Measurements from ENCODE around the gene NDUFC2.
"Not testable (repeated sequence)": the region's sequence is repeated elsewhere in the genome, so short reads cannot be mapped to it uniquely, and the experiment has no call there.

NDUFC2 gene

GRCh38 chr11:78031629-78032028, 48.0 kb downstream of the NDUFC2 start:
- Histone ChIP-seq H2AFZ (ENCODE audit: low read depth, low read length) (no peak overlapping the region), H3K27me3 (ENCODE audit: low read depth, low read length) (no peaks in the 10 kb centered on the region), H3K36me3 (replicated peaks; ENCODE audit: low read depth, low read length) (no peaks in the 10 kb centered on the region), H3K4me3 (ENCODE audit: low read length) (no peak overlapping the region), H3K4me1 (ENCODE audit: low read length) (no peaks in the 10 kb centered on the region), H3K4me2 (ENCODE audit: low read length) (no peak overlapping the region), H3K9ac (ENCODE audit: low read length) (no peak overlapping the region), H3K27ac (ENCODE audit: low read length) (no peak overlapping the region), H3K9me3 (ENCODE audit: insufficient read depth, low read length) (no peaks in the 10 kb centered on the region), H4K20me1 (ENCODE audit: insufficient read depth, low read length) (no peaks in the 10 kb centered on the region), H3K79me2 (ENCODE audit: low read length) (no peaks in the 10 kb centered on the region)
- TF ChIP-seq EZH2phosphoT487 (IDR thresholded peaks at IDR 0.05; ENCODE audit: low read depth) = no peak
- TF ChIP-seq, protein P1, sequence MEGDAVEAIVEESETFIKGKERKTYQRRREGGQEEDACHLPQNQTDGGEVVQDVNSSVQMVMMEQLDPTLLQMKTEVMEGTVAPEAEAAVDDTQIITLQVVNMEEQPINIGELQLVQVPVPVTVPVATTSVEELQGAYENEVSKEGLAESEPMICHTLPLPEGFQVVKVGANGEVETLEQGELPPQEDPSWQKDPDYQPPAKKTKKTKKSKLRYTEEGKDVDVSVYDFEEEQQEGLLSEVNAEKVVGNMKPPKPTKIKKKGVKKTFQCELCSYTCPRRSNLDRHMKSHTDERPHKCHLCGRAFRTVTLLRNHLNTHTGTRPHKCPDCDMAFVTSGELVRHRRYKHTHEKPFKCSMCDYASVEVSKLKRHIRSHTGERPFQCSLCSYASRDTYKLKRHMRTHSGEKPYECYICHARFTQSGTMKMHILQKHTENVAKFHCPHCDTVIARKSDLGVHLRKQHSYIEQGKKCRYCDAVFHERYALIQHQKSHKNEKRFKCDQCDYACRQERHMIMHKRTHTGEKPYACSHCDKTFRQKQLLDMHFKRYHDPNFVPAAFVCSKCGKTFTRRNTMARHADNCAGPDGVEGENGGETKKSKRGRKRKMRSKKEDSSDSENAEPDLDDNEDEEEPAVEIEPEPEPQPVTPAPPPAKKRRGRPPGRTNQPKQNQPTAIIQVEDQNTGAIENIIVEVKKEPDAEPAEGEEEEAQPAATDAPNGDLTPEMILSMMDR (IDR thresholded peaks at IDR 0.05; ENCODE audit: low read depth, low read length) = no peak

GRCh38 chr11:78030429-78031325, 49.0 kb downstream of the NDUFC2 start:
- Histone ChIP-seq H3K27me3 (ENCODE audit: low read depth, low read length) (no peaks in the 10 kb centered on the region), H4K20me1 (ENCODE audit: insufficient read depth, low read length) (no peaks in the 10 kb centered on the region), H3K79me2 (ENCODE audit: low read length) (no peaks in the 10 kb centered on the region), H3K27ac (ENCODE audit: low read length) (no peak overlapping the region), H2AFZ (ENCODE audit: low read depth, low read length) (no peak overlapping the region), H3K4me3 (ENCODE audit: low read length) (no peak overlapping the region), H3K9ac (ENCODE audit: low read length) (no peak overlapping the region), H3K36me3 (replicated peaks; ENCODE audit: low read depth, low read length) (no peaks in the 10 kb centered on the region), H3K4me1 (ENCODE audit: low read length) (no peaks in the 10 kb centered on the region), H3K9me3 (ENCODE audit: insufficient read depth, low read length) (no peaks in the 10 kb centered on the region), H3K4me2 (ENCODE audit: low read length) (no peak overlapping the region)
- TF ChIP-seq EZH2phosphoT487 (IDR thresholded peaks at IDR 0.05; ENCODE audit: low read depth) = no peak
- TF ChIP-seq, protein P1 (IDR thresholded peaks at IDR 0.05; ENCODE audit: low read depth, low read length) = no peak

DNA sequence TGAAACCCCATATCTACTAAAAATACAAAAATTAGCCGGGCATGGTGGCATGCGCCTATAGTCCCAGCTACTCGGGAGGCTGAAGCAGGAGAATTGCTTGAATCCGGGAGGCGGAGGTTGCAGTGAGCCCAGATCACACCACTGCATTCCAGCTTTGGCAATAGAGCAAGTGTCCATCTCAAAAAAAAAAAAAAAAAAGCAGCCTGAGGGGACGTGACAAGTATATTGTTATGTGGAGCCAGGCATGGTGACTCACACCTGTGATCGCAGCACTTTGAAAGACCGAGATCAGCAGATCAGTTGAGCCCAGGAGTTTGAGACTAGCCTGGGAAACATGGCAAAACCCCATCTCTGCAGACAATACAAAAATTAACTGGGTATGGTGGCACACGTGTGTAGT, 51.2 kb downstream of the NDUFC2 start:
- H3K4me1 ChIP-seq (ENCODE audit: low read length); H3K9me3 ChIP-seq (ENCODE audit: insufficient read depth, low read length); H3K79me2 ChIP-seq (ENCODE audit: low read length); H3K4me2 ChIP-seq (ENCODE audit: low read length); H3K9ac ChIP-seq (ENCODE audit: low read length); H3K27ac ChIP-seq (ENCODE audit: low read length); H3K27me3 ChIP-seq (ENCODE audit: low read depth, low read length); H3K36me3 ChIP-seq (replicated peaks; ENCODE audit: low read depth, low read length); H2AFZ ChIP-seq (ENCODE audit: low read depth, low read length); H4K20me1 ChIP-seq (ENCODE audit: insufficient read depth, low read length); H3K4me3 ChIP-seq (ENCODE audit: low read length): not testable (repeated sequence)

DNA sequence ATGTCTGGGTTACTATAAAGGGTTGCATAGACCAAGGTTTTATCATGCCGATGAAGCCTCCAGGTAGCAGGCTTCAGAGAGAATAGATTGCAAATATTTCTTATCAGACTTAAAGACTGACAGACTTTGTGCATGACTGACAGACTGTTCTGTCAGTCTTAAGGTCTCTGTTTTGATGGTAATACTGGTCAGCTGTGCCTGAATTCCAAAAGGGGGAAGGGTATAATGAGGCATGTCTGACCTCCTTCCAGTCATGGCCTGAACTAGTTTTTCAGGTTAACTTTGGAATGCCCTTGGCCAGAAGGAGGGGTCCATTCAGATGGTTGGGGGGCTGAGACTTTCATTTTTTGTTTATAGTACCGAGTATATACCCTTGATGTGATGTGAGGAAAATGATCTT, 51.9 kb downstream of the NDUFC2 start:
- Histone ChIP-seq H3K4me1 (ENCODE audit: low read length) (peaks cover 4% of the 10 kb centered on the region; the same call in 1 of the 2 replicates), H4K20me1 (ENCODE audit: insufficient read depth, low read length) (no peaks in the 10 kb centered on the region), H3K36me3 (replicated peaks; ENCODE audit: low read depth, low read length) (no peaks in the 10 kb centered on the region), H3K4me2 (ENCODE audit: low read length) (no peak overlapping the region), H3K9ac (ENCODE audit: low read length) (no peak overlapping the region), H3K9me3 (ENCODE audit: insufficient read depth, low read length) (no peaks in the 10 kb centered on the region), H3K4me3 (ENCODE audit: low read length) (no peak overlapping the region), H3K79me2 (ENCODE audit: low read length) (no peaks in the 10 kb centered on the region), H3K27ac (ENCODE audit: low read length) (no peak overlapping the region), H2AFZ (ENCODE audit: low read depth, low read length) (no peak overlapping the region), H3K27me3 (ENCODE audit: low read depth, low read length) (no peaks in the 10 kb centered on the region)
- TF ChIP-seq, protein P1 (IDR thresholded peaks at IDR 0.05; ENCODE audit: low read depth, low read length) = no peak
- no peak for TF ChIP-seq EZH2phosphoT487 (IDR thresholded peaks at IDR 0.05; ENCODE audit: low read depth)

Measured in OCI-LY3 (cell line).